ENCODE measurements around the gene KIAA1549. TPM values are rescaled to one million over a fixed set of nuclear protein-coding genes. Genes with fewer than 3 reads are reported as not detected.

KIAA1549 gene
- total RNA-seq, 1 experiment from 2014 or later: 14.1 TPM

DNA sequence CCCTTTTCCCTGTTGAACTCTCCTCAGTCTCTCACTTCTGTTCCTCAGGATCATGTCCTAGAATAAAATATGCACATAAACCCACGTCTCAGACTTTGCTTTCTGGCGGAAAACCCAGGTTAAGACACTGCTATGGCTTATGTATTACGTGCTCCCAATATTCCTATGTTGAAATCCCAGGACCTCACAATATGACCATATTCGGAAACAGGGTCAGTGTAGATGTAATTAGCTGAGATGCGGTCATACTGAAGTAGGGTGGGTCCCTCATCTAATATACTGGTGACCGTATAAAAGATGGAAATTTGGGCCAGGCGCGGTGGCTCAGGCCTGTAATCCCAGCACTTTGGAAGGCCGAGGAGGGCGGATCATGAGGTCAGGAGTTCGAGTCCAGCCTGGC, 59.9 kb downstream of the KIAA1549 start:
- H3K27me3 ChIP-seq (ENCODE audit: control insufficient read depth, insufficient read depth, low read length): no peaks in the 10 kb centered on the region
- in situ Hi-C loops (cut with HindIII; ENCODE audit: low pct_unique_long_range_greater_than_20kb, low sequenced_read_pairs): no loop called here
- H3K4me3 ChIP-seq (ENCODE audit: low read depth in 2 of 2, low read length in 2 of 2): no peak overlapping the region
- POLR2A ChIA-PET: no interaction called here
- no peaks in the 10 kb centered on the region for H3K9me3 ChIP-seq (ENCODE audit: control insufficient read depth, insufficient read depth, low read depth, low read length)
- ATAC-seq: no peak
- peaks cover 4% of the 10 kb centered on the region for H3K4me1 ChIP-seq (ENCODE audit: control insufficient read depth, insufficient read depth, low read length)
- no peak for DNase-seq (ENCODE audit: low read depth, low spot score)
- no peak for TF ChIP-seq SIN3A (IDR thresholded peaks at IDR 0.05; ENCODE audit: borderline replicate concordance, insufficient read depth, low read depth, low read length)
- TF ChIP-seq, protein P1, sequence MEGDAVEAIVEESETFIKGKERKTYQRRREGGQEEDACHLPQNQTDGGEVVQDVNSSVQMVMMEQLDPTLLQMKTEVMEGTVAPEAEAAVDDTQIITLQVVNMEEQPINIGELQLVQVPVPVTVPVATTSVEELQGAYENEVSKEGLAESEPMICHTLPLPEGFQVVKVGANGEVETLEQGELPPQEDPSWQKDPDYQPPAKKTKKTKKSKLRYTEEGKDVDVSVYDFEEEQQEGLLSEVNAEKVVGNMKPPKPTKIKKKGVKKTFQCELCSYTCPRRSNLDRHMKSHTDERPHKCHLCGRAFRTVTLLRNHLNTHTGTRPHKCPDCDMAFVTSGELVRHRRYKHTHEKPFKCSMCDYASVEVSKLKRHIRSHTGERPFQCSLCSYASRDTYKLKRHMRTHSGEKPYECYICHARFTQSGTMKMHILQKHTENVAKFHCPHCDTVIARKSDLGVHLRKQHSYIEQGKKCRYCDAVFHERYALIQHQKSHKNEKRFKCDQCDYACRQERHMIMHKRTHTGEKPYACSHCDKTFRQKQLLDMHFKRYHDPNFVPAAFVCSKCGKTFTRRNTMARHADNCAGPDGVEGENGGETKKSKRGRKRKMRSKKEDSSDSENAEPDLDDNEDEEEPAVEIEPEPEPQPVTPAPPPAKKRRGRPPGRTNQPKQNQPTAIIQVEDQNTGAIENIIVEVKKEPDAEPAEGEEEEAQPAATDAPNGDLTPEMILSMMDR (IDR thresholded peaks at IDR 0.05): no peak
- intact Hi-C loops (cut with micrococcal nuclease; ENCODE audit: unreplicated experiment): no loop called here
- CTCF ChIA-PET: no interaction called here
- no TSS peak for BruUV-seq (replicated peaks)
- no peaks in the 10 kb centered on the region for H3K36me3 ChIP-seq (ENCODE audit: control insufficient read depth, insufficient read depth, low read length)
- no peak overlapping the region for H3K27ac ChIP-seq (ENCODE audit: low read length)

DNA sequence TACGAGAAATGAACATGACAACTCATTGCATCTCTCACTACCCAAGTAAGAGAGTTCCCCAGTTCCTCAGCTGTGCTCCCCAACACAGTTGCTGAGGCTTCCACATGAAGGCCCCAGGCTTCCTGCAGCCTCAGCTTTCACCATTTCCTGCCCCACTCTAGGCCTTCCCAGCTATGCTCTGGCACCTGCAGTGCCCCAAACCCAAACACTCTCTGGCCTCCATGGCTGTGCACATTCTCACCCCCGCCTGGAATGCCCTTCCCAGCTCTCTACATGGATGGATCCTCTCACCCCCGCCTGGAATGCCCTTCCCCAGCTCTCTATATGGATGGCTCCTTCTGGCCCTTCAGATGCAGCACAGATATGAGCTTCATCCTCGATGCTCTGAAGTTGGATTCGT, 61.3 kb downstream of the KIAA1549 start:
- no peaks in the 10 kb centered on the region for H3K27me3 ChIP-seq (ENCODE audit: control insufficient read depth, insufficient read depth, low read length)
- POLR2A ChIA-PET: no interaction called here
- H3K4me3 ChIP-seq (ENCODE audit: low read depth in 2 of 2, low read length in 2 of 2): no peak overlapping the region
- CTCF ChIA-PET: interaction anchor here (1.1 kb wide), 1 partner anchor 33 kb away, joined by 3 read pairs; no protein-coding TSS in a partner anchor
- BruUV-seq (replicated peaks): no TSS peak
- H3K9me3 ChIP-seq (ENCODE audit: control insufficient read depth, insufficient read depth, low read depth, low read length): no peaks in the 10 kb centered on the region
- no peak overlapping the region; the same call in 1 of the 2 replicates for H3K27ac ChIP-seq (ENCODE audit: low read length)
- H3K36me3 ChIP-seq (ENCODE audit: control insufficient read depth, insufficient read depth, low read length): no peaks in the 10 kb centered on the region
- intact Hi-C loops (cut with micrococcal nuclease; ENCODE audit: unreplicated experiment): no loop called here
- H3K4me1 ChIP-seq (ENCODE audit: control insufficient read depth, insufficient read depth, low read length): peaks cover 4% of the 10 kb centered on the region
- DNase-seq (ENCODE audit: low read depth, low spot score): no peak
- in situ Hi-C loops (cut with HindIII; ENCODE audit: low pct_unique_long_range_greater_than_20kb, low sequenced_read_pairs): no loop called here
- TF ChIP-seq, protein P2, sequence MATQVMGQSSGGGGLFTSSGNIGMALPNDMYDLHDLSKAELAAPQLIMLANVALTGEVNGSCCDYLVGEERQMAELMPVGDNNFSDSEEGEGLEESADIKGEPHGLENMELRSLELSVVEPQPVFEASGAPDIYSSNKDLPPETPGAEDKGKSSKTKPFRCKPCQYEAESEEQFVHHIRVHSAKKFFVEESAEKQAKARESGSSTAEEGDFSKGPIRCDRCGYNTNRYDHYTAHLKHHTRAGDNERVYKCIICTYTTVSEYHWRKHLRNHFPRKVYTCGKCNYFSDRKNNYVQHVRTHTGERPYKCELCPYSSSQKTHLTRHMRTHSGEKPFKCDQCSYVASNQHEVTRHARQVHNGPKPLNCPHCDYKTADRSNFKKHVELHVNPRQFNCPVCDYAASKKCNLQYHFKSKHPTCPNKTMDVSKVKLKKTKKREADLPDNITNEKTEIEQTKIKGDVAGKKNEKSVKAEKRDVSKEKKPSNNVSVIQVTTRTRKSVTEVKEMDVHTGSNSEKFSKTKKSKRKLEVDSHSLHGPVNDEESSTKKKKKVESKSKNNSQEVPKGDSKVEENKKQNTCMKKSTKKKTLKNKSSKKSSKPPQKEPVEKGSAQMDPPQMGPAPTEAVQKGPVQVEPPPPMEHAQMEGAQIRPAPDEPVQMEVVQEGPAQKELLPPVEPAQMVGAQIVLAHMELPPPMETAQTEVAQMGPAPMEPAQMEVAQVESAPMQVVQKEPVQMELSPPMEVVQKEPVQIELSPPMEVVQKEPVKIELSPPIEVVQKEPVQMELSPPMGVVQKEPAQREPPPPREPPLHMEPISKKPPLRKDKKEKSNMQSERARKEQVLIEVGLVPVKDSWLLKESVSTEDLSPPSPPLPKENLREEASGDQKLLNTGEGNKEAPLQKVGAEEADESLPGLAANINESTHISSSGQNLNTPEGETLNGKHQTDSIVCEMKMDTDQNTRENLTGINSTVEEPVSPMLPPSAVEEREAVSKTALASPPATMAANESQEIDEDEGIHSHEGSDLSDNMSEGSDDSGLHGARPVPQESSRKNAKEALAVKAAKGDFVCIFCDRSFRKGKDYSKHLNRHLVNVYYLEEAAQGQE (IDR thresholded peaks at IDR 0.05; ENCODE audit: insufficient read depth in 1 of 2, low read depth in 2 of 2, low read length in 1 of 2): no peak
- TF ChIP-seq, protein P1 (IDR thresholded peaks at IDR 0.05): no peak
- no peak for TF ChIP-seq SIN3A (IDR thresholded peaks at IDR 0.05; ENCODE audit: borderline replicate concordance, insufficient read depth, low read depth, low read length)
- no peak for TF ChIP-seq POLR2AphosphoS5 (IDR thresholded peaks at IDR 0.05; ENCODE audit: low read depth, low read length)
- no peak for TF ChIP-seq TCF7L2 (IDR thresholded peaks at IDR 0.05; ENCODE audit: low read depth, low read length)
- ATAC-seq: peak; percentile 32; the same call in 1 of the 2 replicates
